22Rv1 (cell line): ENCODE data around the gene WBP2.

Experiments used
- ZFX ChIP-seq: fragments of 450-650 bp; IDR thresholded peaks from 2 replicates; pipeline ENCODE4 v1.6.1; 2017; ENCODE audit warnings: antibody characterized with exemption, borderline replicate concordance
- TF ChIP-seq, protein P1 (sequence below): fragments of 450-650 bp; IDR thresholded peaks from 2 replicates; pipeline ENCODE4 v1.5.1; 2017; ENCODE audit warnings: mild to moderate bottlenecking

GRCh38 chr17:75827308-75828075 lies 27.6 kb downstream of the WBP2 start:
- TF ChIP-seq, protein P1, sequence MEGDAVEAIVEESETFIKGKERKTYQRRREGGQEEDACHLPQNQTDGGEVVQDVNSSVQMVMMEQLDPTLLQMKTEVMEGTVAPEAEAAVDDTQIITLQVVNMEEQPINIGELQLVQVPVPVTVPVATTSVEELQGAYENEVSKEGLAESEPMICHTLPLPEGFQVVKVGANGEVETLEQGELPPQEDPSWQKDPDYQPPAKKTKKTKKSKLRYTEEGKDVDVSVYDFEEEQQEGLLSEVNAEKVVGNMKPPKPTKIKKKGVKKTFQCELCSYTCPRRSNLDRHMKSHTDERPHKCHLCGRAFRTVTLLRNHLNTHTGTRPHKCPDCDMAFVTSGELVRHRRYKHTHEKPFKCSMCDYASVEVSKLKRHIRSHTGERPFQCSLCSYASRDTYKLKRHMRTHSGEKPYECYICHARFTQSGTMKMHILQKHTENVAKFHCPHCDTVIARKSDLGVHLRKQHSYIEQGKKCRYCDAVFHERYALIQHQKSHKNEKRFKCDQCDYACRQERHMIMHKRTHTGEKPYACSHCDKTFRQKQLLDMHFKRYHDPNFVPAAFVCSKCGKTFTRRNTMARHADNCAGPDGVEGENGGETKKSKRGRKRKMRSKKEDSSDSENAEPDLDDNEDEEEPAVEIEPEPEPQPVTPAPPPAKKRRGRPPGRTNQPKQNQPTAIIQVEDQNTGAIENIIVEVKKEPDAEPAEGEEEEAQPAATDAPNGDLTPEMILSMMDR = peak; percentile 95
- TF ChIP-seq ZFX = no peak
